Pancreas (tissue), 10 donors: ENCODE measurements around the gene DNASE1. TPM values are rescaled to one million over a fixed set of nuclear protein-coding genes. Genes with fewer than 3 reads are reported as not detected.
A peak's percentile ranks its signal among the peaks of the same experiment; 100 is the strongest.

Source experiments
- ATAC-seq, 4 donors: fragments of 200-7000 bp; cut with Tn5 transposase; one replicate each; pipeline versions ENCODE4 v1.8.0 to v1.9.1; 2020; ENCODE audit warnings: mild to moderate bottlenecking in 4 of 4, moderate library complexity in 4 of 4
- DNase-seq, 6 donors: peaks; one replicate each; pipeline ENCODE4 v3.0.0-alpha.2; 2020
- FAIRE-seq: peaks from 2 replicates; lab custom pipeline; 2012; peaks lifted over from hg19 to GRCh38; lab: Jason Lieb, UNC
- H3K27ac ChIP-seq, 4 donors: fragments of 200-600 bp; sonication (generic); 1 replicate in 3 of 4; 2 replicates in 1 of 4; pipeline versions ENCODE4 v1.5.0 to v1.8.0; 2020
- H3K27me3 ChIP-seq, 4 donors: fragments of 200-600 bp; one replicate each; pipeline ENCODE4 v1.8.0; 2021
- H3K36me3 ChIP-seq, 3 donors: fragments of 200-600 bp; sonication (generic) in 1 of 3; one replicate each; pipeline versions ENCODE4 v1.5.0 to v1.8.0; 2020 to 2021
- H3K4me1 ChIP-seq, 3 donors: fragments of 200-600 bp; one replicate each; pipeline ENCODE4 v1.8.0; 2021
- H3K4me3 ChIP-seq, 4 donors: fragments of 200-600 bp; sonication (generic) in 2 of 4; one replicate each; pipeline versions ENCODE4 v1.5.0 to v1.8.0; 2020 to 2021
- H3K9me3 ChIP-seq, 4 donors: fragments of 200-600 bp; one replicate each; pipeline ENCODE4 v1.8.0; 2021
- CTCF ChIP-seq, 4 donors: fragments of 200-600 bp; sonication (generic) in 3 of 4; IDR thresholded peaks; one replicate each; pipeline versions ENCODE4 v1.5.0 to v1.8.0; 2021; ENCODE audit warnings: antibody characterized with exemption in 4 of 4
- WGBS, 2 donors: extraction: QIAGEN DNeasy Blood & Tissue Kit; methylation state at CpG; one replicate each; pipeline ENCODE4 v1.1.7; 2013; 5-methylcytosine and 5-hydroxymethylcytosine counted together
- intact Hi-C, 3 donors: fragments of 100-400 bp; cut with DNase I; formaldehyde crosslinking; loops; one replicate each; pipeline versions ENCODE4 v1.11.1 to v1.14.2; 2022
- polyA plus RNA-seq, 2 donors: library from polyadenylated mRNA; stranded (reverse); fragments of 200-250 nt; gene quantifications; one replicate each; pipeline ENCODE4 v1.2.3, GENCODE V29; 2013
- total RNA-seq, 6 donors: library from RNA; stranded (reverse); fragmentation: NEBNext Ultra II Directional in 4 of 6; extraction: Animal tissue kit (Norgen Biotek cat#: 25700) in 4 of 6; gene quantifications; one replicate each; pipeline versions ENCODE4 v1.2.1 to v1.2.4, GENCODE V29; 2021 to 2023
- donor health status: healthy with polysubstance abuse.
- donor health status: DM: no; HTN: no; CAD: no; lungs with moderate emphysema.
- donor health status: DM: no; HTN: no; CAD: no.
- donor health status: control.
- donor health status: control.
- donor health status: Bipolar disorder and iron deficiency.
- donor health status: DM: yes; HTN: yes; CAD: no.
- donor health status: DM: no; HTN: no; CAD: no.
- donor health status: DM: no; HTN: no; CAD: no.
- donor health status: DM: yes; HTN: yes; CAD: no.

DNASE1 gene
- total and polyA plus RNA-seq, 8 donors, result 14.6 to 36.9 (median 20.6) TPM

- DNase-seq, result peak in 2 of 6 donors; percentile 18 to 42
- peaks cover 4 to 72% (median 27%) of the 10 kb centered on the region in 3 donors for H3K36me3 ChIP-seq
- TF ChIP-seq CTCF (IDR thresholded peaks at IDR 0.05), result no peak
- no peaks in the 10 kb centered on the region for H3K4me1 ChIP-seq
- no peak overlapping the region for H3K4me3 ChIP-seq
- H3K27ac ChIP-seq, result no peak overlapping the region
- no peaks in the 10 kb centered on the region for H3K9me3 ChIP-seq
- intact Hi-C loops, result no loop called here
- WGBS, 2 donors, result 86 to 94% methylated on average over 17 of the region's 17 CpGs
- FAIRE-seq, result no peak
- ATAC-seq, result peak in 1 of 4 donors; percentile 1
- H3K27me3 ChIP-seq, result no peaks in the 10 kb centered on the region
Measured at GRCh38 chr16:3662601-3663000, 8.1 kb downstream of the DNASE1 start.

- no peak overlapping the region for H3K4me3 ChIP-seq
- ATAC-seq (no peak), FAIRE-seq (no peak), DNase-seq (peak in 1 of 6 donors; percentile 24)
- no peaks in the 10 kb centered on the region for H3K4me1 ChIP-seq
- H3K27ac ChIP-seq, result no peak overlapping the region
- no peaks in the 10 kb centered on the region for H3K27me3 ChIP-seq
- TF ChIP-seq CTCF (IDR thresholded peaks at IDR 0.05), result no peak
- 94 to 95% methylated on average over 30 to 31 of the region's 31 CpGs for WGBS, 2 donors
- no peaks in the 10 kb centered on the region for H3K9me3 ChIP-seq
- intact Hi-C loops, result no loop called here
- H3K36me3 ChIP-seq, result peaks cover 4 to 54% (median 14%) of the 10 kb centered on the region in 3 donors
Measured at GRCh38 chr16:3664187-3664896, 9.9 kb downstream of the DNASE1 start.

- DNase-seq, result peak in 2 of 6 donors; percentile 9 to 40
- 79 to 87% methylated on average over 6 of the region's 6 CpGs for WGBS, 2 donors
- peaks cover 4 to 44% (median 14%) of the 10 kb centered on the region in 3 donors for H3K36me3 ChIP-seq
- H3K27me3 ChIP-seq, result no peaks in the 10 kb centered on the region
- H3K27ac ChIP-seq, result no peak overlapping the region
- H3K9me3 ChIP-seq, result no peaks in the 10 kb centered on the region
- no peak for ATAC-seq
- no peak for TF ChIP-seq CTCF (IDR thresholded peaks at IDR 0.05)
- intact Hi-C loops, result no loop called here
- H3K4me3 ChIP-seq, result no peak overlapping the region
- FAIRE-seq, result no peak
- H3K4me1 ChIP-seq, result no peaks in the 10 kb centered on the region
Measured at GRCh38 chr16:3665508-3665907, 11.0 kb downstream of the DNASE1 start.

- H3K36me3 ChIP-seq, result peaks cover 0 to 36% (median 6%) of the 10 kb centered on the region in 3 donors
Measured at GRCh38 chr16:3668626-3669025, 14.1 kb downstream of the DNASE1 start.

More at GRCh38 chr16:3668626-3669025, 14.1 kb downstream of the DNASE1 start:
- DNase-seq (peak in 2 of 6 donors; percentile 12 to 30), ATAC-seq (no peak), FAIRE-seq (no peak)
- no peaks in the 10 kb centered on the region for H3K4me1 ChIP-seq
- no peaks in the 10 kb centered on the region for H3K9me3 ChIP-seq
- no peak overlapping the region for H3K27ac ChIP-seq
- TF ChIP-seq CTCF (IDR thresholded peaks at IDR 0.05), result no peak
- intact Hi-C loops, result no loop called here
- WGBS, 2 donors, result 89 to 95% methylated on average over 11 of the region's 11 CpGs
- H3K4me3 ChIP-seq, result no peak overlapping the region
- H3K27me3 ChIP-seq, result no peaks in the 10 kb centered on the region
